SK-MEL-5 (cell line): ENCODE data around the gene ZCCHC2. TPM values are rescaled to one million over a fixed set of nuclear protein-coding genes. Genes with fewer than 3 reads are reported as not detected.

Experiments
- DNase-seq: peaks from one replicate; pipeline ENCODE4 v3.0.0-alpha.2; 2016; ENCODE audit warnings: low read depth, low spot score
- in situ Hi-C: cut with HindIII; loops from 2 replicates; pipeline ENCODE4 v1.10.0; 2016; ENCODE audit warnings: low sequenced_read_pairs, high pct_unique_total_duplicates, low pct_unique_long_range_greater_than_20kb
- polyA plus RNA-seq, 2 experiments: library from polyadenylated mRNA; depleted of rRNA; stranded (reverse); fragments of >200 nt; gene quantifications; 2 replicates each; pipeline ENCODE4 v1.2.3, GENCODE V29; 2015
- total RNA-seq: library from RNA; depleted of rRNA; stranded (reverse); fragments of >200 nt; shearing (Covaris generic); gene quantifications from 2 replicates; pipeline ENCODE4 v1.2.3, GENCODE V29; 2014; rRNA removed

Gene ZCCHC2
- total RNA-seq = 8.4 and 12.7 TPM in 2 replicates
- 10.5 and 13.9 TPM in 2 replicates for polyA plus RNA-seq (2015; cell fraction: cytosol; rRNA removed)
- polyA plus RNA-seq (2015; cell fraction: nucleus; rRNA removed) = 17.9 and 20.4 TPM in 2 replicates

- in situ Hi-C loops = no loop called here
Observed at GRCh38 chr18:62522504-62523254, at the start of gene ZCCHC2. Gene ZCCHC2, plus strand, starts transcription at chr18:62523025. Its CDS starts 400 bp downstream, at chr18:62523425.

GRCh38 chr18:62479574-62479973 is 43.3 kb upstream of the ZCCHC2 start:
- no peak for DNase-seq
- in situ Hi-C loops = no loop called here

More at GRCh38 chr18:62522504-62523254, at the start of gene ZCCHC2:
- DNase-seq = peak; percentile 95

GRCh38 chr18:62480927-62481326 is 41.9 kb upstream of the ZCCHC2 start:
- in situ Hi-C loops = no loop called here

GRCh38 chr18:62484941-62485340 is 37.9 kb upstream of the ZCCHC2 start:
- in situ Hi-C loops = no loop called here
- peak; percentile 71 for DNase-seq

More at GRCh38 chr18:62480927-62481326, 41.9 kb upstream of the ZCCHC2 start:
- DNase-seq = no peak

- in situ Hi-C loops = no loop called here
- peak; percentile 37 for DNase-seq
Observed at GRCh38 chr18:62485684-62486083, 37.1 kb upstream of the ZCCHC2 start.

- in situ Hi-C loops = no loop called here
- DNase-seq = no peak
Observed at GRCh38 chr18:62486290-62486964, 36.4 kb upstream of the ZCCHC2 start.

GRCh38 chr18:62487161-62487560 is 35.7 kb upstream of the ZCCHC2 start:
- in situ Hi-C loops = no loop called here
- DNase-seq = no peak

GRCh38 chr18:62490967-62491695 is 31.7 kb upstream of the ZCCHC2 start:
- DNase-seq = no peak
- in situ Hi-C loops = no loop called here

GRCh38 chr18:62493033-62493862 is 29.6 kb upstream of the ZCCHC2 start:
- DNase-seq = no peak
- in situ Hi-C loops = no loop called here

- DNase-seq = no peak
- in situ Hi-C loops = no loop called here
Observed at GRCh38 chr18:62494764-62495163, 28.1 kb upstream of the ZCCHC2 start.

- no peak for DNase-seq
- in situ Hi-C loops = no loop called here
Observed at GRCh38 chr18:62496262-62496661, 26.6 kb upstream of the ZCCHC2 start.

- DNase-seq = no peak
Observed at GRCh38 chr18:62497190-62497772, 25.5 kb upstream of the ZCCHC2 start.

GRCh38 chr18:62498616-62499262 is 24.1 kb upstream of the ZCCHC2 start:
- no peak for DNase-seq
- in situ Hi-C loops = no loop called here

More at GRCh38 chr18:62497190-62497772, 25.5 kb upstream of the ZCCHC2 start:
- in situ Hi-C loops = no loop called here

GRCh38 chr18:62499263-62499650 is 23.6 kb upstream of the ZCCHC2 start:
- no peak for DNase-seq
- in situ Hi-C loops = no loop called here

GRCh38 chr18:62500174-62500573 is 22.7 kb upstream of the ZCCHC2 start:
- no peak for DNase-seq
- in situ Hi-C loops = no loop called here

GRCh38 chr18:62500966-62501591 is 21.7 kb upstream of the ZCCHC2 start:
- in situ Hi-C loops = no loop called here
- DNase-seq = no peak
